Bronchial epithelial cell (primary cell): ENCODE data around the gene CTNND2. TPM values are rescaled to one million over a fixed set of nuclear protein-coding genes. Genes with fewer than 3 reads are reported as not detected.

Experiments
- DNase-seq: peaks from one replicate; pipeline ENCODE4 v3.0.0-alpha.2; 2010; ENCODE audit warnings: low read depth
- FAIRE-seq: peaks from 2 replicates; lab custom pipeline; 2011; peaks lifted over from hg19 to GRCh38; lab: Jason Lieb, UNC
- H3K27me3 ChIP-seq: 2 replicates; pipeline ENCODE4 v1.5.1; 2011; ENCODE audit warnings: low read length; ENCODE audit not compliant: control insufficient read depth, insufficient read depth
- H3K36me3 ChIP-seq: 2 replicates; pipeline ENCODE4 v1.5.1; 2011; ENCODE audit warnings: low read length; ENCODE audit not compliant: control insufficient read depth, insufficient read depth
- H3K4me3 ChIP-seq: 2 replicates; pipeline ENCODE4 v1.5.1; 2011; ENCODE audit warnings: mild to moderate bottlenecking, low read depth, low read length, control low read depth
- CTCF ChIP-seq: IDR thresholded peaks from 2 replicates; pipeline ENCODE4 v1.5.1; 2011; ENCODE audit warnings: mild to moderate bottlenecking, moderate library complexity, low read length, control low read depth, inconsistent platforms; ENCODE audit not compliant: insufficient read depth, severe bottlenecking
- total RNA-seq: library from RNA; depleted of rRNA; stranded (reverse); fragments of >200 nt; gene quantifications from 2 replicates; pipeline ENCODE4 v1.2.1, GENCODE V29; 2014

Gene CTNND2
- total RNA-seq, 1 donor from 2014 or later = not detected

- DNase-seq = no peak
- no peaks in the 10 kb centered on the region for H3K36me3 ChIP-seq
- no peak for TF ChIP-seq CTCF
- H3K27me3 ChIP-seq = no peaks in the 10 kb centered on the region
- no peak for FAIRE-seq
- no peak overlapping the region for H3K4me3 ChIP-seq
These were observed 11.4 kb downstream of the CTNND2 start for GRCh38 chr5:11892832-11893231.

- no peaks in the 10 kb centered on the region for H3K36me3 ChIP-seq
- TF ChIP-seq CTCF = no peak
- no peak overlapping the region for H3K4me3 ChIP-seq
- FAIRE-seq (no peak), DNase-seq (no peak)
- no peaks in the 10 kb centered on the region for H3K27me3 ChIP-seq
These were observed 13.5 kb downstream of the CTNND2 start for GRCh38 chr5:11890777-11891176.

- H3K27me3 ChIP-seq = no peaks in the 10 kb centered on the region
- no peak for DNase-seq
- no peaks in the 10 kb centered on the region for H3K36me3 ChIP-seq
- no peak for TF ChIP-seq CTCF
- no peak for FAIRE-seq
- H3K4me3 ChIP-seq = no peak overlapping the region
These were observed 16.0 kb downstream of the CTNND2 start for GRCh38 chr5:11888221-11888620.

- Histone ChIP-seq H3K36me3 (no peaks in the 10 kb centered on the region), H3K4me3 (no peak overlapping the region), H3K27me3 (no peaks in the 10 kb centered on the region)
- no peak for TF ChIP-seq CTCF
- FAIRE-seq = no peak
- no peak for DNase-seq
These were observed 25.4 kb downstream of the CTNND2 start for GRCh38 chr5:11878814-11879213.

GRCh38 chr5:11873587-11873986 lies 30.7 kb downstream of the CTNND2 start:
- H3K36me3 ChIP-seq = no peaks in the 10 kb centered on the region
- DNase-seq (no peak), FAIRE-seq (no peak)
- TF ChIP-seq CTCF = no peak
- no peaks in the 10 kb centered on the region for H3K27me3 ChIP-seq
- H3K4me3 ChIP-seq = no peak overlapping the region

GRCh38 chr5:11869203-11869602 lies 35.0 kb downstream of the CTNND2 start:
- Histone ChIP-seq H3K4me3 (no peak overlapping the region), H3K36me3 (no peaks in the 10 kb centered on the region), H3K27me3 (no peaks in the 10 kb centered on the region)
- no peak for TF ChIP-seq CTCF
- FAIRE-seq (no peak), DNase-seq (no peak)
